IMR-90 (cell line): ENCODE data around the gene ERMP1.

Experiments
- MAZ ChIP-seq: IDR thresholded peaks from 2 replicates; pipeline ENCODE4 v1.6.1; 2012; ENCODE audit warnings: low read depth, mild to moderate bottlenecking, low read length, improper control_type of control experiment, moderate library complexity, borderline replicate concordance
- NFE2L2 ChIP-seq: fragments of 150-350 bp; IDR thresholded peaks from 2 replicates; pipeline ENCODE4 v1.6.1; 2016; ENCODE audit warnings: low read depth, mild to moderate bottlenecking, low read length
- POLR2A ChIP-seq: IDR thresholded peaks from 2 replicates; pipeline ENCODE4 v1.6.1; 2012; ENCODE audit warnings: mild to moderate bottlenecking, low read depth, low read length
- RAD21 ChIP-seq: IDR thresholded peaks from 2 replicates; pipeline ENCODE4 v1.6.1; 2012; ENCODE audit warnings: low read length, improper control_type of control experiment
- TF ChIP-seq, protein P1 (sequence below): conservative IDR thresholded peaks from 2 replicates; pipeline ENCODE4 v1.5.1; 2012; ENCODE audit warnings: mild to moderate bottlenecking, low read depth, low read length, improper control_type of control experiment
- TF ChIP-seq, protein P2 (sequence below): fragments of 150-350 bp; IDR thresholded peaks from 2 replicates; pipeline ENCODE4 v1.6.1; 2017; ENCODE audit warnings: mild to moderate bottlenecking, antibody characterized with exemption, low read length, low read depth

DNA sequence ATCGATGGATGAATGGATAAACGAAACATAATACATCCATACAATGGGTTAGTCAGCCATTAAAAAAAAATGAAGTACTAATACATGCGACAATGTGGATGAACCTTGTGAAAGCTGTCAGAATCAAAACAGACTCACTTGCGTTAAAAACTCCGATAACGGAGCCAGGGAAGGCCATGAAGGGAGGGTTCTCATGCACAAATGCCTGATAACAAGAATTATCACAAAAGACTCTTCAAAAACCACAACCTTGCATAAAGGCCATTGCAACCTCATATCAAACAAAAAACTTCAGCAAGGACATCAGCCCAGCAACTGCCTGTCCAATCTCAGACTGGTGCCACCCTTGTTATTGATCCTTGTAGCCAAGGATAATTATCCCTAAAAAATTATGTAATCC, 13.7 kb downstream of the ERMP1 start:
- TF ChIP-seq, protein P1, sequence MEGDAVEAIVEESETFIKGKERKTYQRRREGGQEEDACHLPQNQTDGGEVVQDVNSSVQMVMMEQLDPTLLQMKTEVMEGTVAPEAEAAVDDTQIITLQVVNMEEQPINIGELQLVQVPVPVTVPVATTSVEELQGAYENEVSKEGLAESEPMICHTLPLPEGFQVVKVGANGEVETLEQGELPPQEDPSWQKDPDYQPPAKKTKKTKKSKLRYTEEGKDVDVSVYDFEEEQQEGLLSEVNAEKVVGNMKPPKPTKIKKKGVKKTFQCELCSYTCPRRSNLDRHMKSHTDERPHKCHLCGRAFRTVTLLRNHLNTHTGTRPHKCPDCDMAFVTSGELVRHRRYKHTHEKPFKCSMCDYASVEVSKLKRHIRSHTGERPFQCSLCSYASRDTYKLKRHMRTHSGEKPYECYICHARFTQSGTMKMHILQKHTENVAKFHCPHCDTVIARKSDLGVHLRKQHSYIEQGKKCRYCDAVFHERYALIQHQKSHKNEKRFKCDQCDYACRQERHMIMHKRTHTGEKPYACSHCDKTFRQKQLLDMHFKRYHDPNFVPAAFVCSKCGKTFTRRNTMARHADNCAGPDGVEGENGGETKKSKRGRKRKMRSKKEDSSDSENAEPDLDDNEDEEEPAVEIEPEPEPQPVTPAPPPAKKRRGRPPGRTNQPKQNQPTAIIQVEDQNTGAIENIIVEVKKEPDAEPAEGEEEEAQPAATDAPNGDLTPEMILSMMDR = no peak
- no peak for TF ChIP-seq POLR2A
- TF ChIP-seq, protein P2, sequence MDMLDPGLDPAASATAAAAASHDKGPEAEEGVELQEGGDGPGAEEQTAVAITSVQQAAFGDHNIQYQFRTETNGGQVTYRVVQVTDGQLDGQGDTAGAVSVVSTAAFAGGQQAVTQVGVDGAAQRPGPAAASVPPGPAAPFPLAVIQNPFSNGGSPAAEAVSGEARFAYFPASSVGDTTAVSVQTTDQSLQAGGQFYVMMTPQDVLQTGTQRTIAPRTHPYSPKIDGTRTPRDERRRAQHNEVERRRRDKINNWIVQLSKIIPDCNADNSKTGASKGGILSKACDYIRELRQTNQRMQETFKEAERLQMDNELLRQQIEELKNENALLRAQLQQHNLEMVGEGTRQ = no peak
- TF ChIP-seq RAD21 = no peak
- no peak for TF ChIP-seq NFE2L2
- TF ChIP-seq MAZ = no peak
